SK-N-MC (cell line): ENCODE data around the gene PARS2.

Experiments used
- EZH2 ChIP-seq: fragments of 200-600 bp; sonication (generic); IDR thresholded peaks from one replicate; pipeline ENCODE4 v1.6.1; 2017; ENCODE audit warnings: antibody characterized with exemption
- FOXP2 ChIP-seq: optimal IDR thresholded peaks from 2 replicates; pipeline ENCODE3; 2011; ENCODE audit warnings: mild to moderate bottlenecking, moderate library complexity; ENCODE audit not compliant: insufficient read depth; ENCODE audit errors: extremely low read length, control extremely low read depth
- POLR2AphosphoS5 ChIP-seq: IDR thresholded peaks from 2 replicates; pipeline ENCODE4 v1.6.1; 2012; ENCODE audit warnings: mild to moderate bottlenecking, low read depth, low read length, borderline replicate concordance

- TF ChIP-seq EZH2 (no peak), POLR2AphosphoS5 (no peak), FOXP2 (no peak)
Observed at GRCh38 chr1:54716299-54717047, 47.9 kb downstream of the PARS2 start.
